DOHH2 (cell line): Measurements from ENCODE around the gene SIK1.
"Not testable (repeated sequence)": the region's sequence is repeated elsewhere in the genome, so short reads cannot be mapped to it uniquely, and the experiment has no call there.

Source experiments
- EZH2phosphoT487 ChIP-seq: fragments of 200-600 bp; sonication (generic); IDR thresholded peaks from 2 replicates; pipeline ENCODE4 v1.6.1; 2017; ENCODE audit warnings: borderline replicate concordance, mild to moderate bottlenecking, antibody characterized with exemption, low read length, moderate library complexity, mixed read lengths
- TF ChIP-seq, protein P1 (sequence below): fragments of 200-600 bp; sonication (generic); IDR thresholded peaks from one replicate; pipeline ENCODE4 v1.5.1; 2014; ENCODE audit warnings: antibody characterized with exemption, mild to moderate bottlenecking, low read depth, low read length; ENCODE audit not compliant: poor library complexity, severe bottlenecking

DNA sequence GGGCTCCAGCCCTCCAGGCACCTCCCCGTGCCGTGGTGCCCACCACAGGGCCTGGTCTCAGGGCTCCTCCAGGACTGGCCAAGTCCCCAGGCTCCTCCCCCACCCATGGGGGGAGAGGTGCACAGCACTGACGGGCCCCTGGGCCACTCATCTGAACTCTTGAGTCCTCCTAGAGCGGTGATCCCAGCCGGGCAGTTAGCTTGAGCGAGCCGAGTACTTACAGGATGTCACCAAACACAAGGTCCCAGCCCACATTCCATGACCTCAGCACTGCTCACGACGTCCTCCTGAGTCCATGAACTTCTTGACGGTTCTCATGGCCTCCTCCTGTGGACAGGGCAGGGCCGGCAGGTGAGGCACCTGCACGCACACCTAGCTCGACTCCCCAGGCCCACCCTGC lies 33.5 kb upstream of the SIK1 start:
- TF ChIP-seq, protein P1, sequence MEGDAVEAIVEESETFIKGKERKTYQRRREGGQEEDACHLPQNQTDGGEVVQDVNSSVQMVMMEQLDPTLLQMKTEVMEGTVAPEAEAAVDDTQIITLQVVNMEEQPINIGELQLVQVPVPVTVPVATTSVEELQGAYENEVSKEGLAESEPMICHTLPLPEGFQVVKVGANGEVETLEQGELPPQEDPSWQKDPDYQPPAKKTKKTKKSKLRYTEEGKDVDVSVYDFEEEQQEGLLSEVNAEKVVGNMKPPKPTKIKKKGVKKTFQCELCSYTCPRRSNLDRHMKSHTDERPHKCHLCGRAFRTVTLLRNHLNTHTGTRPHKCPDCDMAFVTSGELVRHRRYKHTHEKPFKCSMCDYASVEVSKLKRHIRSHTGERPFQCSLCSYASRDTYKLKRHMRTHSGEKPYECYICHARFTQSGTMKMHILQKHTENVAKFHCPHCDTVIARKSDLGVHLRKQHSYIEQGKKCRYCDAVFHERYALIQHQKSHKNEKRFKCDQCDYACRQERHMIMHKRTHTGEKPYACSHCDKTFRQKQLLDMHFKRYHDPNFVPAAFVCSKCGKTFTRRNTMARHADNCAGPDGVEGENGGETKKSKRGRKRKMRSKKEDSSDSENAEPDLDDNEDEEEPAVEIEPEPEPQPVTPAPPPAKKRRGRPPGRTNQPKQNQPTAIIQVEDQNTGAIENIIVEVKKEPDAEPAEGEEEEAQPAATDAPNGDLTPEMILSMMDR = not testable (repeated sequence)
- not testable (repeated sequence) for TF ChIP-seq EZH2phosphoT487
